Measurements from ENCODE around the gene SMYD3.

DNA sequence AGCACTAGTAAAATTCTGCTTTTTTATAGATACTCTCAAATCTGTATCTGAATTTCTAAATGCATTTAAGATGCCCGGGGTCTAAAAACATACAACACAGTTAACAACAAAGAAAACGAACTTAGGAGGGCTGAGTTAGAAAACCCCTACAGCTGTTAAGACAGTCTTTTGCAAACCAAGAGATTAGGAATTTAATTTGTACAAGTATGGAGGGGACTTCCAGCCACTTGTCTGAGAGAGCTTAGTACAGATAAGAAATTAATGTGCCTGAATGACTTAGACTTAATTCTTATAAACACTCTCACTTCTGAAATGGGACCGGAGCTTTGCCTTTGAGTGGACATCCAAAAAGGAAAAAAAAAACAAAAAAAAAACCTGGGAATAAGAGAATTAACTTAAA lies 61.6 kb downstream of the SMYD3 start:
- TF ChIP-seq, protein P1, sequence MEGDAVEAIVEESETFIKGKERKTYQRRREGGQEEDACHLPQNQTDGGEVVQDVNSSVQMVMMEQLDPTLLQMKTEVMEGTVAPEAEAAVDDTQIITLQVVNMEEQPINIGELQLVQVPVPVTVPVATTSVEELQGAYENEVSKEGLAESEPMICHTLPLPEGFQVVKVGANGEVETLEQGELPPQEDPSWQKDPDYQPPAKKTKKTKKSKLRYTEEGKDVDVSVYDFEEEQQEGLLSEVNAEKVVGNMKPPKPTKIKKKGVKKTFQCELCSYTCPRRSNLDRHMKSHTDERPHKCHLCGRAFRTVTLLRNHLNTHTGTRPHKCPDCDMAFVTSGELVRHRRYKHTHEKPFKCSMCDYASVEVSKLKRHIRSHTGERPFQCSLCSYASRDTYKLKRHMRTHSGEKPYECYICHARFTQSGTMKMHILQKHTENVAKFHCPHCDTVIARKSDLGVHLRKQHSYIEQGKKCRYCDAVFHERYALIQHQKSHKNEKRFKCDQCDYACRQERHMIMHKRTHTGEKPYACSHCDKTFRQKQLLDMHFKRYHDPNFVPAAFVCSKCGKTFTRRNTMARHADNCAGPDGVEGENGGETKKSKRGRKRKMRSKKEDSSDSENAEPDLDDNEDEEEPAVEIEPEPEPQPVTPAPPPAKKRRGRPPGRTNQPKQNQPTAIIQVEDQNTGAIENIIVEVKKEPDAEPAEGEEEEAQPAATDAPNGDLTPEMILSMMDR (IDR thresholded peaks at IDR 0.05; ENCODE audit: borderline replicate concordance, extremely low read depth, low read length, poor library complexity, severe bottlenecking) = no peak
- TF ChIP-seq EZH2 (IDR thresholded peaks at IDR 0.05; ENCODE audit: borderline replicate concordance, low read depth, low read length, severe bottlenecking) = no peak

Measured in DND-41 (cell line).